Measurements from ENCODE around the gene PRKD1. TPM values are rescaled to one million over a fixed set of nuclear protein-coding genes. Genes with fewer than 3 reads are reported as not detected.

PRKD1 gene
- total RNA-seq, 1 donor from 2014 or later: 13.5 TPM

DNA sequence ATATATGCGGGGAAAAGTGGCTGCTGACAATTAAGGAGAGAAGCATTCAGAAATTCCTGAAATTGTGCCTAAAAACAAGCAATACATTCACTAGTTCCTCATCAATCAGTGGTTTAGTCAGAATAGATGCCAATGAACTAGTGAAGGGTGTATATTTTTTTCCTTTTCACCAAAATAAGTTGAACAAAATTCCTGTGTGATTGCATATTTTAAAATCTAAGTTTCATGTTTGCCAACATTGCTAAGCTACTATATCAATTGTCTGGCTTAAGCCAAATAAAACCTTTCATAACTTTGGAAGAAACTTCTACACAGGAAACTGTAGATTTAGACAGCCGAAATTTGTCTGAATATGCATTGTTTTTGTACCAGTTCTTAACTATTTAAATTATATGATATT is 8.7 kb downstream of the PRKD1 start:
- Mint-ChIP-seq H3K27ac (ENCODE audit: unreplicated experiment) (no peak overlapping the region), H3K9me3 (no peaks in the 10 kb centered on the region), H3K36me3 (ENCODE audit: low read depth) (no peaks in the 10 kb centered on the region), H3K4me3 (no peak overlapping the region), H3K4me1 (no peaks in the 10 kb centered on the region), H3K27me3 (ENCODE audit: low read depth) (no peaks in the 10 kb centered on the region)
- TF ChIP-seq, protein P1, sequence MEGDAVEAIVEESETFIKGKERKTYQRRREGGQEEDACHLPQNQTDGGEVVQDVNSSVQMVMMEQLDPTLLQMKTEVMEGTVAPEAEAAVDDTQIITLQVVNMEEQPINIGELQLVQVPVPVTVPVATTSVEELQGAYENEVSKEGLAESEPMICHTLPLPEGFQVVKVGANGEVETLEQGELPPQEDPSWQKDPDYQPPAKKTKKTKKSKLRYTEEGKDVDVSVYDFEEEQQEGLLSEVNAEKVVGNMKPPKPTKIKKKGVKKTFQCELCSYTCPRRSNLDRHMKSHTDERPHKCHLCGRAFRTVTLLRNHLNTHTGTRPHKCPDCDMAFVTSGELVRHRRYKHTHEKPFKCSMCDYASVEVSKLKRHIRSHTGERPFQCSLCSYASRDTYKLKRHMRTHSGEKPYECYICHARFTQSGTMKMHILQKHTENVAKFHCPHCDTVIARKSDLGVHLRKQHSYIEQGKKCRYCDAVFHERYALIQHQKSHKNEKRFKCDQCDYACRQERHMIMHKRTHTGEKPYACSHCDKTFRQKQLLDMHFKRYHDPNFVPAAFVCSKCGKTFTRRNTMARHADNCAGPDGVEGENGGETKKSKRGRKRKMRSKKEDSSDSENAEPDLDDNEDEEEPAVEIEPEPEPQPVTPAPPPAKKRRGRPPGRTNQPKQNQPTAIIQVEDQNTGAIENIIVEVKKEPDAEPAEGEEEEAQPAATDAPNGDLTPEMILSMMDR (conservative IDR thresholded peaks at IDR 0.05): no peak
- DNase-seq (ENCODE audit: low read depth, low spot score): no peak

DNA sequence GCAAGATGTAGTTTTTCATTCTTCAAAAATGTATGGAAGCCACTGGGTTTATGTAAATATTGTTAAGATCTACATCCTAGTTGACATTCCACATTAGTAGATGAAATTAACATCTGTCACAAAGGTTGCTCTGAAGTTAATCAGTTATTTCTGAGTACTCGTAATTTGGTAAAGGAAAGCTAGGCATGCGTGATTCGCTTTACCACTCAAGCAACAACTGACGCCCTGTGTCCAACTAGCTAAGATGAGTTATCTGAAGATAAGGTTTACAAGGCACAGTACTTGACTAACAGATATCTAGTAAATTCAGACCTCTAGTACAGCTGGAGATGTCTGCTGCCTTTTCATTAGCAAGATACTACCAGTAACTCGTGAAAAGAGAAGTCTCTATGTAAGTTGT is 14.1 kb downstream of the PRKD1 start:
- TF ChIP-seq, protein P1 (conservative IDR thresholded peaks at IDR 0.05): no peak
- Mint-ChIP-seq H3K4me1 (no peaks in the 10 kb centered on the region), H3K27me3 (ENCODE audit: low read depth) (no peaks in the 10 kb centered on the region), H3K36me3 (ENCODE audit: low read depth) (peaks cover 7% of the 10 kb centered on the region), H3K9me3 (no peaks in the 10 kb centered on the region), H3K4me3 (no peak overlapping the region), H3K27ac (ENCODE audit: unreplicated experiment) (no peak overlapping the region)
- DNase-seq (ENCODE audit: low read depth, low spot score): no peak

DNA sequence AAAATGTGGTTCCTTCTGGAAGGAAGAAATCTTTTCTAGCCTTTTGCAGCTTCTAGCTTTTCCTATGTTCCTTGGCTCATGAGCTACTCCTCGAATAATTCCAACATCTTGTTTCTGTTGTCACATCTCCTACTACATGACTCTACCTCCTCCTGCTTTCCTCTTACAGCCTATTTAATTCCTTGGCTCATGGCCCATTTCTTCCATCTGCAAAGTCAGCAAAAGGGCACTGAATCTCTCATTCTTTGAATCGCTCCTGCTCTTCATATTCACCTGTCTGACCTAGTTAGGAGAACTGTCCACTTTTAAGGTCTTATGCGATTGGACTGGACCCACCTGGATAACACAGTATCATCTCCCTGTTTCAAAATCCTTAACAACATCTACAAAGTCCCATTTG is 15.8 kb downstream of the PRKD1 start:
- Mint-ChIP-seq H3K4me1 (no peaks in the 10 kb centered on the region), H3K27me3 (ENCODE audit: low read depth) (no peaks in the 10 kb centered on the region), H3K4me3 (no peak overlapping the region), H3K27ac (ENCODE audit: unreplicated experiment) (no peak overlapping the region), H3K9me3 (no peaks in the 10 kb centered on the region), H3K36me3 (ENCODE audit: low read depth) (peaks cover 9% of the 10 kb centered on the region)
- no peak for DNase-seq (ENCODE audit: low read depth, low spot score)
- TF ChIP-seq, protein P1 (conservative IDR thresholded peaks at IDR 0.05): no peak

DNA sequence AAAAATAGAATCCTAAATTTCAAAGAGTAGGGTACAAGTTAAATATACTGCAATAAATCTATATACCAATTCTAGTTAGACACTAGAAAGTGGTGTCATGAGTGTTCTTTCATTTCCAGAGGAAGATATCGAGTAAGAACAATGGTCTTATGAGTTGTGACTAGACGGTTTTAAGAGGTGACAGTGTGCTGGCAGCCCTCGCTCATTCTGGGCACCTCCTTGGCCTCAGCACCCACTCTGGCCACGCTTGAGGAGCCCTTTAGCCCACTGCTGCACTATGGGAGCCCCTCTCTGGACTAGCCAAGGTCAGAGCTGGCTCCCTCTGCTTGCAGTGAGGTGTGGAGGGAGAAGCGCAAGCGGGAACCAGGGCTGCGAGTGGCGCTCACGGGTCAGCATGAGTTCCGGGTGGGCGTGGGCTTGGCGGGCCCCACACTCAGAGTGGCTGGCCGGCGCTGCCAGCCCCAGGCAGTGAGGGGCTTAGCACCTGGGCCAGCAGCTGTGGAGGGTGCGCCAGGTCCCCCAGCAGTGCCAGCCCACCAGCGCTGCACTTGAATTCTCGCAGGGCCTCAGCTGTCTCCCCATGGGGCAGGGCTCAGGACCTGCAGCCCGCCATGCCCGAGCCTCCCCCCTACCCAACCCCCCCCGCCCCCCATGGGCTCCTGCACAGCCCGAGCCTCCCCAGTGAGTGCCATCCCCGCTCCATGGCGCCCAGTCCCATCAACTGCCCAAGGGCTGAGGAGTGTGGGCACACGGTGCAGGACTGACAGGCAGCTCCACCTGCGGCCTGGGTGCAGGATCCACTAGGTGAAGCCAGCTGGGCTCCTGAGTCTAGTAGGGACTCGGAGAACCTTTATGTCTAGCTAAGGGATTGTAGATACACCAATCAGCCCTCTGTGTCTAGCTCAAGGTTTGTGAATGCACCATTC is 18.7 kb downstream of the PRKD1 start:
- no peak overlapping the region for H3K27ac Mint-ChIP-seq (ENCODE audit: unreplicated experiment)
- no peaks in the 10 kb centered on the region for H3K9me3 Mint-ChIP-seq
- no peak for DNase-seq (ENCODE audit: low read depth, low spot score)
- no peak overlapping the region for H3K4me3 Mint-ChIP-seq
- H3K36me3 Mint-ChIP-seq (ENCODE audit: low read depth): peaks cover 9% of the 10 kb centered on the region
- TF ChIP-seq, protein P1 (conservative IDR thresholded peaks at IDR 0.05): no peak
- no peaks in the 10 kb centered on the region for H3K4me1 Mint-ChIP-seq
- no peaks in the 10 kb centered on the region for H3K27me3 Mint-ChIP-seq (ENCODE audit: low read depth)

DNA sequence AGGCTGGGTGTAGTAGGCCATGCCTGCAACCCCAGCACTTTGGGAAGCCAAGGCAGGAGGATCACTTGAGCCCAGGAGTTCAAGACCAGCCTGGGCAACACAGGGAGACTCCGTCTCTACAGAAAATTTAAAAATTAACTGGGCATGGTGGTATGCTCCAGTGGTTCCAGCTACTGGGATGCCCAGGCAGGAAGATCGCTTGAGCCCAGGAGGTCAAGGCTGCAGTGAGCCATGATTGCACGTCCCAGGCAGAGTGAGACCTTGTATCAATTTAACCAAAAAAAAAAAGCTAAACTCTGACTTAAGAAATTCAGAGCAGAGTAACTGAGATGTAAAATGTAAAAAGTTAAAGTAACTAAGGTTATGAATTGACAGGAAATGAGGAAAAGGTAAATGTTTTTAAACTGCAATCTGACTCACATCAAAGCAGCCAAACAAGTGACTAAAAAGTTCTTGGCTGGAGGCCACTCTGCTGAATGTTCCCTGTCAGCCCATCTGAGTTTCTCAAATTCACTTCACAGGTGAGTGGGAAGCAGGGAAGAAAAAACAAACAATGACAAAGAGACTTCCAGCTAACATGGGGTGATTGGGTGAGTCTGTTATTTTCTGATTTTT is 21.3 kb downstream of the PRKD1 start:
- Mint-ChIP-seq H3K4me1 (no peaks in the 10 kb centered on the region), H3K27me3 (ENCODE audit: low read depth) (no peaks in the 10 kb centered on the region), H3K9me3 (no peaks in the 10 kb centered on the region), H3K27ac (ENCODE audit: unreplicated experiment) (no peak overlapping the region), H3K36me3 (ENCODE audit: low read depth) (peaks cover 5% of the 10 kb centered on the region), H3K4me3 (no peak overlapping the region)
- TF ChIP-seq, protein P1 (conservative IDR thresholded peaks at IDR 0.05): no peak
- DNase-seq (ENCODE audit: low read depth, low spot score): no peak

Data from neural crest cell (in vitro differentiated cells).